ENCODE results near the gene GXYLT2.

GRCh38 chr3:72991522-72991921, 103.7 kb downstream of the GXYLT2 start:
- TF ChIP-seq CTCF (IDR thresholded peaks at IDR 0.05; ENCODE audit: borderline replicate concordance, extremely low read depth, low read length, poor library complexity, severe bottlenecking) (no peak), EZH2 (IDR thresholded peaks at IDR 0.05; ENCODE audit: borderline replicate concordance, low read depth, low read length, severe bottlenecking) (no peak)

All from DND-41 (cell line).